Muscle layer of duodenum (tissue), 2 donors: ENCODE data around the gene CEACAM4.
A peak's percentile ranks its signal among the peaks of the same experiment; 100 is the strongest.
"Not testable (repeated sequence)": the region's sequence is repeated elsewhere in the genome, so short reads cannot be mapped to it uniquely, and the experiment has no call there.

ENCODE experiments used
- H3K27ac ChIP-seq: one replicate; pipeline ENCODE4 v1.7.0; 2013; ENCODE audit warnings: mild to moderate bottlenecking, low read length
- H3K27me3 ChIP-seq: one replicate; pipeline ENCODE4 v1.7.0; 2013; ENCODE audit warnings: low read depth, mild to moderate bottlenecking, control low read depth, low read length
- H3K36me3 ChIP-seq, 2 donors: one replicate each; pipeline ENCODE4 v1.7.0; 2013; ENCODE audit warnings: low read length in 2 of 2, control low read depth in 1 of 2, mild to moderate bottlenecking in 1 of 2; ENCODE audit not compliant: insufficient read depth in 2 of 2, control insufficient read depth in 1 of 2
- H3K4me1 ChIP-seq, 2 donors: one replicate each; pipeline ENCODE4 v1.7.0; 2013; ENCODE audit warnings: low read length in 2 of 2, mild to moderate bottlenecking in 2 of 2, control low read depth in 1 of 2, moderate library complexity in 1 of 2; ENCODE audit not compliant: insufficient read depth in 2 of 2, control insufficient read depth in 1 of 2
- H3K4me3 ChIP-seq, 2 donors: one replicate each; pipeline ENCODE4 v1.7.0; 2013; ENCODE audit warnings: low read length in 2 of 2, low read depth in 1 of 2, mild to moderate bottlenecking in 1 of 2
- H3K9me3 ChIP-seq, 2 donors: one replicate each; pipeline ENCODE4 v1.7.0; 2013; ENCODE audit warnings: low read length in 2 of 2, control low read depth in 1 of 2, mild to moderate bottlenecking in 1 of 2; ENCODE audit not compliant: control insufficient read depth in 1 of 2
- donor health status: healthy.

The CEACAM4 gene

DNA sequence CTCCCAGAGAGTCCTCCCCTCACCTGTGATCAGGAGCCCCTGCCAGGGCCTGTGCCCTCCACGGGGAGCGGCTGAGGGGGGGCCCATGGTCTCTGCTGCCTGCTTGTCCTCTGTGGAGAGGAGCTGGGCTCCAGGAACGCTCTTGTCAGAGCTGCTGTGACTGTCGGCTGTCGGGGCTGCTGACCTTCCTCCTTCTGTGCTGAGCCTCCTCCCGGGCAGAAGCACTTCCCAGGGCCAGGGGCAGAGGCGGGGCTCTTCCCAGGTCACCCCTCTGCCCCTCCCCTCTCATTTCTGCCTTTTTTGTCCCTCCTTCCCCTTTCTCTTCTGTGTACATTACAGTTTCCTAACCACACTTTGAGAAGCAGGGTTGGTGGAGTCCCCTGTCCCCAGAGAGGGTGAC is at the start of gene CEACAM4:
Gene CEACAM4, minus strand, starts transcription at position 198 of the 400 bp plus-strand sequence. Its CDS starts 111 bp downstream, at position 87.
- H3K36me3 ChIP-seq: no peaks in the 10 kb centered on the region
- no peaks in the 10 kb centered on the region for H3K27me3 ChIP-seq
- peaks cover 3 to 13% of the 10 kb centered on the region in 2 donors for H3K9me3 ChIP-seq
- H3K27ac ChIP-seq: no peak within 1 kb of the TSS
- peak within 1 kb of the TSS in 1 of 2 donors; percentile 25 for H3K4me3 ChIP-seq
- H3K4me1 ChIP-seq: no peaks in the 10 kb centered on the region

GRCh38 chr19:41671486-41671885 is 44.6 kb upstream of the CEACAM4 start:
- no peak overlapping the region for H3K27ac ChIP-seq
- no peaks in the 10 kb centered on the region for H3K36me3 ChIP-seq
- H3K4me1 ChIP-seq: no peaks in the 10 kb centered on the region
- peaks cover 8 to 10% of the 10 kb centered on the region in 2 donors for H3K9me3 ChIP-seq
- no peaks in the 10 kb centered on the region for H3K27me3 ChIP-seq
- no peak overlapping the region for H3K4me3 ChIP-seq

- Histone ChIP-seq H3K9me3 (peaks cover 14 to 17% of the 10 kb centered on the region in 2 donors), H3K36me3 (no peaks in the 10 kb centered on the region), H3K27ac (no peak overlapping the region), H3K4me3 (no peak overlapping the region), H3K27me3 (no peaks in the 10 kb centered on the region), H3K4me1 (no peaks in the 10 kb centered on the region)
These were observed 43.9 kb upstream of the CEACAM4 start for GRCh38 chr19:41670755-41671154.

- Histone ChIP-seq H3K4me3 (no peak overlapping the region), H3K4me1 (no peaks in the 10 kb centered on the region), H3K36me3 (no peaks in the 10 kb centered on the region), H3K27ac (no peak overlapping the region), H3K27me3 (no peaks in the 10 kb centered on the region), H3K9me3 (peaks cover 16 to 35% of the 10 kb centered on the region in 2 donors)
These were observed 41.4 kb upstream of the CEACAM4 start for GRCh38 chr19:41668315-41668714.

DNA sequence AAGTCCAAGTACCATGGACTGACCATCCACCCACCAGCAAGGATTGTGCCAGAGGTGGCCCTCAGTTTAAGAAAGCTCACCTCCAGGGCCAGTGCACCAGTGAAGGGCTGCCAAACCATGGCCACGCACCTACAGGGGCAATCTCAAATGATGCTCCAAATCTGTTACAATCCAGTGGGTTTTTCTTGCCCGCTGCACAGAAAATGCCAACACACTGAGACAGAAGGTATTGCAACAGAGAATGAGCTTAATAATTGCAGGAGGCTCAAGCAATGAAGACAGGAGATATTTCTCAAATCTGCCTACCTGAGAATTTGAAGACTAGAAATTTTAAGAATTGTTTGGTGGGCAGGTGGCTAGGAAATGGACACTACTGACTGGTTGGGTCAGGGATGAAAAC is 39.2 kb upstream of the CEACAM4 start:
- no peak overlapping the region for H3K27ac ChIP-seq
- peaks cover 16 to 35% of the 10 kb centered on the region in 2 donors for H3K9me3 ChIP-seq
- H3K27me3 ChIP-seq: no peaks in the 10 kb centered on the region
- H3K4me3 ChIP-seq: peak overlapping the region in 1 of 2 donors; percentile 20
- H3K36me3 ChIP-seq: no peaks in the 10 kb centered on the region
- no peaks in the 10 kb centered on the region for H3K4me1 ChIP-seq

DNA sequence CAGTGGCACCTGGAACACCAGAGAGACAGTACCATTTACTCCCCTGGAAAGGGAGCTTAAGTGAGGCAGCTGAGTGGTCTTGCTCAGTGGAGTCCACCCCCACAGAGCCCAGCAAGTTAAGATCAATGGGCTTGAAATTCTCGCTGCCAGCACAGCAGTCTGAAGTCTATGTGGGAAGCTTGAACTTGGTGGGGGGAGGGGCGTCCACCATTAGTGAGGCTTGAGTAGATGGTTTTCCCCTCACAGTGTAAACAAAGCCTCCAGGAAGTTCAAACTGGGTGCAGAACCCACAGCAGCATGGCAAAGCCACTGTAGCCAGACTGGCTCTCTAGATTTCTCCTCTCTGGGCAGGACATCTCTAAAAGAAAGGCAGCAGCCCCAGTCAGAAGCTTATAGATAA is 30.3 kb upstream of the CEACAM4 start:
- H3K4me3 ChIP-seq: no peak overlapping the region
- H3K27ac ChIP-seq: no peak overlapping the region
- H3K36me3 ChIP-seq: no peaks in the 10 kb centered on the region
- no peaks in the 10 kb centered on the region for H3K9me3 ChIP-seq
- no peaks in the 10 kb centered on the region for H3K4me1 ChIP-seq
- H3K27me3 ChIP-seq: peaks cover 4% of the 10 kb centered on the region

GRCh38 chr19:41656756-41657155 is 29.9 kb upstream of the CEACAM4 start:
- not testable (repeated sequence) for H3K27me3 ChIP-seq, H3K9me3 ChIP-seq, H3K4me3 ChIP-seq, H3K4me1 ChIP-seq, H3K27ac ChIP-seq, H3K36me3 ChIP-seq

DNA sequence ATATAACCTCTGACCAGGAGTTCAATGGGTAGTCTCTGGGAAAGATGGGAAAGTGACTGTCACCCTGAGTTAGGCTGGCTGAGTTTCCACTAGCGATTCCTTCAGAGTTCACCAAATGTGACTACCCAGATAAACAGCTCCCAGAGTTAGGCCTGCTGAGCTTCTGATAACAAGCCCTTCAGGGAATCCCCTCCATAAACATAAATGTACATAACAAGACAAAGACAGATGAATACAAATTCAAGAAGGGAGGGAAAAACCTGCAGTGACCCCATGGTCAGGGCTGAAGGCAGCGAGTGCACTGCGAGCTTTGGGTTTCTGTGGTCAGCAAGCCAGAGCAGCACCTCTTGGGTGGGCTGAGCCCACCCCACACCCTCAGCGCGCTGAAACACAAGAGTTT is 25.4 kb upstream of the CEACAM4 start:
- Histone ChIP-seq H3K36me3 (no peaks in the 10 kb centered on the region), H3K27me3 (peaks cover 7% of the 10 kb centered on the region), H3K4me1 (peaks cover 0 to 5% of the 10 kb centered on the region in 2 donors), H3K4me3 (no peak overlapping the region), H3K9me3 (no peaks in the 10 kb centered on the region), H3K27ac (no peak overlapping the region)

DNA sequence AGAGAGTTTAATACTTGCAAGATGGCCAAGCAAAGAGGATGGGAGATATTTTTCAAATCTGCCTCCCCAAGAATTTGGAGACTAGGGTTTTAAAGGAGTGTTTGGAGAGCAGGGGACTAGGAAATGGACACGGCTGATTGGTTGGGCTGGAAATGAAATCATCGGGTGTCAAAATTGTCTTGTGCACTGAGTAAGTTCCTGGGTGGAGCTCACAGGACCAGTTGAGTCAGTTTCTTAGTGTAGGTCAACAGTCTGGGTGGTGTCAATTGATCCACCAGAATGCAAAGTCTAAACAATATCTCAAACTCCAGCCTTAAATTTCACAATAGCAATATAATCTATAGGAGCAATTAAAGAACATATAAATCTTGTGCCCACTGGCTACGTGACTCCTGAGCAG is 23.0 kb upstream of the CEACAM4 start:
- peaks cover 0 to 5% of the 10 kb centered on the region in 2 donors for H3K4me1 ChIP-seq
- no peaks in the 10 kb centered on the region for H3K36me3 ChIP-seq
- no peaks in the 10 kb centered on the region for H3K9me3 ChIP-seq
- H3K27ac ChIP-seq: no peak overlapping the region
- peaks cover 7% of the 10 kb centered on the region for H3K27me3 ChIP-seq
- no peak overlapping the region for H3K4me3 ChIP-seq

- Histone ChIP-seq H3K4me1 (peaks cover 0 to 5% of the 10 kb centered on the region in 2 donors), H3K36me3 (no peaks in the 10 kb centered on the region), H3K27ac (no peak overlapping the region), H3K9me3 (no peaks in the 10 kb centered on the region), H3K4me3 (no peak overlapping the region), H3K27me3 (no peaks in the 10 kb centered on the region)
These were observed 19.8 kb upstream of the CEACAM4 start for GRCh38 chr19:41646589-41647204.

DNA sequence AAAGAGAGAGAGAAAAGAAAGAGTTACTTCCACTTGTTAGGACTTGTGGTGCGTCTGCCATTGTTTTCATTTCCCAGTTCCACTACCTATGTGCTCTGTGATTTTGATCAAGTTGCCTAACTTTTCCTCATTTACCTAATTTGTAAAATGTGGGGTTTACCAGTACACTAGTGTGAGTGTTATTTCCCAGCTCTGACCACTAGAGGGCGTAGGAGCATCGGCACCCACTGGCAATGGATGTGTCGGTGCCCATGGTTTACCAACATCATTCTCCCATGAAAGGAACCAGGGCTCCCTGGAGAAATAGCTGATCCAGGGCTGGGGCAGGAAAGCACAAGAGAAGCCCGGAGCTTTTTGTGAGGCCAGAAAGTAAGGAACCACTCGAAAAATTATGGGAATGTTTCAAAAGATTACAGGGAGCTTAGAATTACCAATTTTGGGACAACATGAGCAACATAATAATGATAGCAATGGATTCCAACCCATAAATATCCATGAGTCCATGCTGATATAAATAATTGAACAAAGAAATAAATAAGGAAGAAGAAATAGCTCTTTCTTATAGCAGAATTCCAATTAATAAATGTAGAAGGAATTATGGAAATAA is 15.1 kb upstream of the CEACAM4 start:
- H3K4me1 ChIP-seq: no peaks in the 10 kb centered on the region
- H3K4me3 ChIP-seq: no peak overlapping the region
- no peaks in the 10 kb centered on the region for H3K36me3 ChIP-seq
- H3K9me3 ChIP-seq: no peaks in the 10 kb centered on the region
- no peak overlapping the region for H3K27ac ChIP-seq
- H3K27me3 ChIP-seq: peaks cover 6% of the 10 kb centered on the region

DNA sequence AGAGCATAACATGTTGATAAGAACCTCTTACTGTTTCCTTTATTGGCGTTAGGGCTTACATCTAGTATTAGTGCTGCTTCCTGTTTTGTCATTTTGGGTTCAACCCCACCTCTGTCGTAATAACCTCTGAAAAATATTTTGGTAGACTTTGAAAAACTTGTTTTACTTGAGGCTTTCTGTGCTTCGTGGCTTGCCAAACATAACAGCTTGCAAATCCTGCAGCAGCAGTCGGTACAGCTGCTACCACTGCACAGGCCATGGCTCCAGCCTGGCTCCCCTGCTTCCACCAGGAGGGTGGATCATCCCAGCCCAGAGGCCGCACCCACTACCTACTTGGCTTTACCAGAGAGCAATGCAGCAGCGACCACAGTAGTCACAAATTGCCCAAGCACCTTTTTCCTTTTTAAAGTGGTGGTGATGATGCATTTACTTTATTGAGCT is 11.8 kb upstream of the CEACAM4 start:
- H3K9me3 ChIP-seq: no peaks in the 10 kb centered on the region
- H3K27me3 ChIP-seq: peaks cover 6% of the 10 kb centered on the region
- no peak overlapping the region for H3K4me3 ChIP-seq
- no peak overlapping the region for H3K27ac ChIP-seq
- H3K36me3 ChIP-seq: no peaks in the 10 kb centered on the region
- no peaks in the 10 kb centered on the region for H3K4me1 ChIP-seq
